K562 (cell line): ENCODE measurements around the gene FAM83B. TPM values are rescaled to one million over a fixed set of nuclear protein-coding genes. Genes with fewer than 3 reads are reported as not detected.

Experiments used
- ATAC-seq: fragments of 200-7000 bp; cut with Tn5 transposase; 3 replicates; pipeline ENCODE4 v1.9.1; 2020; ENCODE audit warnings: moderate library complexity
- BruUV-seq: library from RNA; stranded (reverse); fragments of 400-500 nt; replicated peaks from 2 replicates; lab custom pipeline; 2021; lab: Mats Ljungman, UMichigan
- CTCF ChIA-PET: fragments of 300-600 bp; formaldehyde crosslinking; extraction: SDS; loops from one replicate; lab custom pipeline; 2021; ENCODE audit warnings: low intra/inter-chr PET ratio; lab: Yijun Ruan, JAX
- POLR2A ChIA-PET: fragments of 300-600, 350-650 bp; sonication (Branson Sonifier 250); formaldehyde crosslinking; extraction: SDS; loops from one replicate; lab custom pipeline; 2021; ENCODE audit warnings: antibody characterized with exemption, inconsistent platforms; lab: Yijun Ruan, JAX
- DNase-seq, 4 experiments: peaks; one replicate each; pipeline versions ENCODE4 v3.0.0 to v3.0.0-alpha.2; 2011 to 2018; ENCODE audit warnings: low spot score in 3 of 4, mixed read lengths in 3 of 4; ENCODE audit errors: extremely low read depth in 1 of 4
- FAIRE-seq: peaks from 2 replicates; lab custom pipeline; 2011; peaks lifted over from hg19 to GRCh38; lab: Jason Lieb, UNC
- H2AFZ ChIP-seq: 2 replicates; pipeline ENCODE4 v1.6.0; 2011; ENCODE audit warnings: low read depth, low read length, control low read depth, inconsistent platforms
- H3K27ac ChIP-seq: fragments of 200-600 bp; 3 replicates; pipeline ENCODE4 v1.8.0; 2011; ENCODE audit warnings: low read depth, mild to moderate bottlenecking, control low read depth, inconsistent platforms, low read length, moderate library complexity, mixed read lengths; ENCODE audit errors: extremely low read depth
- H3K27me3 ChIP-seq, 2 experiments: fragments of 300-600 bp in 1 of 2; 2 replicates in 1 of 2; 3 replicates in 1 of 2; pipeline versions ENCODE4 v1.6.0 to v1.8.0; 2011; ENCODE audit warnings: inconsistent platforms in 2 of 2, low read length in 2 of 2, mild to moderate bottlenecking in 1 of 2, mixed read lengths in 1 of 2, moderate library complexity in 1 of 2; ENCODE audit not compliant: control insufficient read depth in 2 of 2, insufficient read depth in 2 of 2
- H3K36me3 ChIP-seq: fragments of 300-600 bp; 3 replicates; pipeline ENCODE4 v1.8.0; 2011; ENCODE audit warnings: mild to moderate bottlenecking, low read length, inconsistent platforms; ENCODE audit not compliant: control insufficient read depth, insufficient read depth
- H3K4me1 ChIP-seq, 2 experiments: fragments of 200-600 bp in 1 of 2; replicated peaks in 1 of 2; 2 replicates in 1 of 2; 3 replicates in 1 of 2; pipeline versions ENCODE4 v1.5.1 to v1.8.0; 2011; ENCODE audit warnings: inconsistent platforms in 2 of 2, low read length in 2 of 2, mild to moderate bottlenecking in 1 of 2, mixed read lengths in 1 of 2, moderate library complexity in 1 of 2; ENCODE audit not compliant: control insufficient read depth in 2 of 2, insufficient read depth in 2 of 2
- H3K4me2 ChIP-seq: 2 replicates; pipeline ENCODE4 v1.6.1; 2011; ENCODE audit warnings: low read length, control low read depth, inconsistent platforms, mixed read lengths; ENCODE audit not compliant: insufficient read depth
- H3K4me3 ChIP-seq: fragments of 200-600 bp; sonication (generic), shearing (Covaris generic); 2 replicates; pipeline ENCODE4 v1.5.1; 2016; ENCODE audit warnings: control low read depth, inconsistent platforms
- H3K79me2 ChIP-seq: fragments of 200-600 bp; 3 replicates; pipeline ENCODE4 v1.8.0; 2011; ENCODE audit warnings: low read length, inconsistent platforms; ENCODE audit not compliant: control insufficient read depth, insufficient read depth
- H3K9ac ChIP-seq, 2 experiments: 2 replicates each; pipeline versions ENCODE4 v1.6.0 to v1.6.1; 2011; ENCODE audit warnings: low read depth in 2 of 2, low read length in 2 of 2, control low read depth in 1 of 2, inconsistent platforms in 1 of 2, mild to moderate bottlenecking in 1 of 2, mixed read lengths in 1 of 2; ENCODE audit not compliant: insufficient read depth in 1 of 2
- H3K9me1 ChIP-seq: one replicate; pipeline ENCODE4 v1.6.0; 2011; ENCODE audit warnings: inconsistent platforms, mild to moderate bottlenecking, low read length, moderate library complexity; ENCODE audit not compliant: control insufficient read depth, insufficient read depth
- H3K9me3 ChIP-seq: replicated peaks from 2 replicates; pipeline ENCODE4 v1.5.1; 2011; ENCODE audit warnings: low read depth, low read length, inconsistent platforms; ENCODE audit not compliant: control insufficient read depth, insufficient read depth
- H4K20me1 ChIP-seq: replicated peaks from 2 replicates; pipeline ENCODE4 v1.6.1; 2011; ENCODE audit warnings: low read length, inconsistent platforms, mixed read lengths; ENCODE audit not compliant: control insufficient read depth, insufficient read depth
- ATF7 ChIP-seq: fragments of 450-650 bp; IDR thresholded peaks from 2 replicates; pipeline ENCODE4 v1.7.1; 2014; ENCODE audit warnings: mild to moderate bottlenecking, moderate library complexity
- ESRRB ChIP-seq: fragments of 250-450 bp; sonication (Bioruptor Pico); IDR thresholded peaks from 2 replicates; pipeline ENCODE4 v1.5.0; 2020; ENCODE audit warnings: mild to moderate bottlenecking, moderate library complexity, borderline replicate concordance
- GABPB2 ChIP-seq: fragments of 250-450 bp; sonication (Bioruptor Pico); conservative IDR thresholded peaks from 2 replicates; pipeline ENCODE4 v1.5.1; 2021; ENCODE audit warnings: mild to moderate bottlenecking
- HBP1 ChIP-seq: fragments of 450-650 bp; formaldehyde crosslinking; IDR thresholded peaks from 2 replicates; pipeline ENCODE4 v1.4.0; 2022; ENCODE audit warnings: missing genetic modification characterization
- HNRNPUL1 ChIP-seq: fragments of 200-400 bp; formaldehyde crosslinking; IDR thresholded peaks from 2 replicates; pipeline ENCODE4 v1.6.1; 2017; ENCODE audit warnings: low read length
- KDM1A ChIP-seq, 2 experiments: fragments of 450-650 bp; IDR thresholded peaks; 2 replicates each; pipeline ENCODE4 v1.6.1; 2016; ENCODE audit warnings: mild to moderate bottlenecking in 2 of 2
- NBN ChIP-seq: fragments of 450-650 bp; IDR thresholded peaks from 2 replicates; pipeline ENCODE4 v1.6.1; 2016; ENCODE audit warnings: low read depth, mild to moderate bottlenecking
- NR4A1 ChIP-seq, 2 experiments: fragments of 250-450 bp in 1 of 2; fragments of 450-650 bp in 1 of 2; sonication (Bioruptor Pico) in 1 of 2; IDR thresholded peaks; 2 replicates each; pipeline versions ENCODE4 v1.4.0 to v1.6.1; 2016 to 2020; ENCODE audit warnings: mild to moderate bottlenecking in 2 of 2, missing compliant biosample characterization in 1 of 2, missing genetic modification characterization in 1 of 2, moderate library complexity in 1 of 2
- POLR2AphosphoS5 ChIP-seq: IDR thresholded peaks from 2 replicates; pipeline ENCODE4 v1.6.1; 2011; ENCODE audit warnings: mild to moderate bottlenecking, low read depth, low read length, moderate library complexity; ENCODE audit not compliant: control insufficient read depth, insufficient read depth
- RBBP5 ChIP-seq: fragments of 200-600 bp; sonication (generic); IDR thresholded peaks from 2 replicates; pipeline ENCODE4 v1.6.1; 2012; ENCODE audit warnings: borderline replicate concordance, mild to moderate bottlenecking, low read length, control low read depth, inconsistent platforms; ENCODE audit not compliant: insufficient read depth, poor library complexity, severe bottlenecking
- RFX7 ChIP-seq: fragments of 250-450 bp; sonication (Bioruptor Pico); IDR thresholded peaks from 2 replicates; pipeline ENCODE4 v1.5.1; 2021; ENCODE audit warnings: mild to moderate bottlenecking
- RNF219 ChIP-seq: fragments of 250-450 bp; sonication (Bioruptor Pico); IDR thresholded peaks from 2 replicates; pipeline ENCODE4 v1.5.0; 2022; ENCODE audit warnings: mild to moderate bottlenecking
- SAFB2 ChIP-seq: fragments of 200-400 bp; formaldehyde crosslinking; IDR thresholded peaks from 2 replicates; pipeline ENCODE4 v1.6.1; 2018; ENCODE audit warnings: borderline replicate concordance, low read length, low read depth, moderate library complexity; ENCODE audit not compliant: severe bottlenecking
- TEAD4 ChIP-seq, 2 experiments: sonication (generic) in 1 of 2; formaldehyde crosslinking in 1 of 2; IDR thresholded peaks; 2 replicates each; pipeline versions ENCODE4 v1.6.1 to v1.8.0; 2012 to 2022; ENCODE audit warnings: borderline replicate concordance in 1 of 2, inconsistent platforms in 1 of 2, low read length in 1 of 2, mild to moderate bottlenecking in 1 of 2, missing genetic modification reagents in 1 of 2
- ZNF175 ChIP-seq: fragments of 200-800 bp; sonication (Bioruptor generic); IDR thresholded peaks from 2 replicates; pipeline ENCODE4 v1.6.1; 2016; ENCODE audit warnings: low read depth, mild to moderate bottlenecking, missing genetic modification characterization, missing compliant biosample characterization
- ZNF511 ChIP-seq: sonication (generic); formaldehyde crosslinking; IDR thresholded peaks from 2 replicates; pipeline ENCODE4 v1.8.0; 2022; ENCODE audit warnings: mild to moderate bottlenecking, missing genetic modification reagents
- WGBS: fragments of 100-300 bp; shearing (Covaris generic); methylation state at CpG from one replicate; pipeline ENCODE4 v1.1.6; 2016; ENCODE audit warnings: low coverage, mixed read lengths; ENCODE audit not compliant: insufficient coverage; ENCODE audit errors: missing lambda C conversion rate; 5-methylcytosine and 5-hydroxymethylcytosine counted together
- in situ Hi-C: fragments of 300-500 bp; cut with MboI; formaldehyde crosslinking; loops from 4 replicates; pipeline ENCODE4 v1.15.0; 2018; ENCODE audit warnings: inconsistent platforms, mixed read lengths
- intact Hi-C: fragments of 100-400 bp; cut with micrococcal nuclease; formaldehyde crosslinking; loops from 2 replicates; pipeline ENCODE4 v1.14.2; 2022
- polyA plus RNA-seq, 8 experiments: library from polyadenylated mRNA; depleted of rRNA in 4 of 8; stranded (reverse) in 5 of 8; unstranded in 3 of 8; fragments of >200 nt; fragmentation: Nextera tagmentation in 2 of 8; fragmentation: Illumina TruSeq in 1 of 8; extraction: Ambion mirVana in 2 of 8; extraction: Trizol in 1 of 8; gene quantifications; 2 replicates each; pipeline versions ENCODE4 v1.2.1 to v1.2.3, GENCODE V29; 2011 to 2014; ENCODE audit warnings: inconsistent platforms in 1 of 8, missing spikeins in 1 of 8
- total RNA-seq, 7 experiments: library from RNA; depleted of rRNA in 6 of 7; stranded (reverse); fragments of >200 nt in 6 of 7; fragmentation: Illumina TruSeq in 2 of 7; extraction: Trizol in 2 of 7; gene quantifications; 2 replicates each; pipeline versions ENCODE4 v1.2.1 to v1.2.3, GENCODE V29; 2011 to 2021; ENCODE audit warnings: low replicate concordance in 1 of 7

Gene FAM83B
- total and polyA plus RNA-seq, 9 of the 15 experiments (the other 6 are each of a cell fraction or from before 2014, with no cell fraction given), result not detected

- Histone ChIP-seq H3K9ac (no peak overlapping the region), H3K36me3 (no peaks in the 10 kb centered on the region), H3K4me2 (no peak overlapping the region), H3K4me3 (no peak overlapping the region), H3K9me1 (no peaks in the 10 kb centered on the region), H3K79me2 (no peaks in the 10 kb centered on the region), H3K4me1 (no peaks in the 10 kb centered on the region), H3K27ac (no peak overlapping the region), H3K27me3 (no peaks in the 10 kb centered on the region), H4K20me1 (no peaks in the 10 kb centered on the region), H3K9me3 (no peaks in the 10 kb centered on the region), H2AFZ (no peak overlapping the region)
- TF ChIP-seq HNRNPUL1, result no peak
- no peak for TF ChIP-seq KDM1A (IDR thresholded peaks at IDR 0.05)
- no peak for TF ChIP-seq ZNF511
- TF ChIP-seq HBP1 (CRISPR knock-in tag), result no peak
- TF ChIP-seq TEAD4 (IDR thresholded peaks at IDR 0.05; ENCODE audit: low read length), result no peak
- no peak for TF ChIP-seq TEAD4 (CRISPR knock-in tag; IDR thresholded peaks at IDR 0.05; ENCODE audit: borderline replicate concordance)
- no peak for TF ChIP-seq RBBP5
- TF ChIP-seq ATF7, result no peak
- no peak for TF ChIP-seq RNF219 (CRISPR knock-in tag)
- TF ChIP-seq ZNF175, result no peak
- TF ChIP-seq NBN, result no peak
- TF ChIP-seq POLR2AphosphoS5, result no peak
- no peak for TF ChIP-seq SAFB2
- TF ChIP-seq NR4A1 (CRISPR knock-in tag; IDR thresholded peaks at IDR 0.05), result no peak
- TF ChIP-seq NR4A1 (tag; IDR thresholded peaks at IDR 0.05), result no peak
- TF ChIP-seq RFX7, result no peak
- TF ChIP-seq GABPB2 (CRISPR knock-in tag), result no peak
- no peak for TF ChIP-seq ESRRB (CRISPR knock-in tag)
- intact Hi-C loops (no loop called here), in situ Hi-C loops (no loop called here)
- WGBS, result 0% methylated on average over 8 of the region's 8 CpGs
- FAIRE-seq, result no peak
- ATAC-seq, result no peak
- no TSS peak for BruUV-seq
- DNase-seq, result no peak
- ChIA-PET POLR2A (no interaction called here), CTCF (no interaction called here)
Measured at GRCh38 chr6:54876365-54876764, 29.8 kb downstream of the FAM83B start.
